Measurements from ENCODE around the gene LRRC23.

- no peak for TF ChIP-seq CTCF (IDR thresholded peaks at IDR 0.05)
- no peak for TF ChIP-seq POLR2AphosphoS5 (IDR thresholded peaks at IDR 0.05)
- no peak for TF ChIP-seq EP300 (IDR thresholded peaks at IDR 0.05)
Measured at GRCh38 chr12:6921996-6922946, 17.6 kb downstream of the LRRC23 start.
